Astrocyte of the spinal cord (primary cell): Measurements from ENCODE around the gene SLC18A2.
A peak's percentile ranks its signal among the peaks of the same experiment; 100 is the strongest.

ENCODE experiments used
- DNase-seq: peaks from one replicate; pipeline ENCODE4 v3.0.0; 2011; ENCODE audit warnings: low read depth, low spot score
- H3K4me3 ChIP-seq: 2 replicates; pipeline ENCODE4 v1.5.1; 2011; ENCODE audit warnings: low read depth, mild to moderate bottlenecking, low read length, moderate library complexity
- in situ Hi-C: cut with HindIII; loops from 2 replicates; pipeline ENCODE4 v1.10.0; 2017; ENCODE audit warnings: low sequenced_read_pairs
- TF ChIP-seq, protein P1 (sequence below): IDR thresholded peaks from 2 replicates; pipeline ENCODE4 v1.5.1; 2012; ENCODE audit warnings: low read depth, mild to moderate bottlenecking, low read length, inconsistent platforms

SLC18A2 gene

DNA sequence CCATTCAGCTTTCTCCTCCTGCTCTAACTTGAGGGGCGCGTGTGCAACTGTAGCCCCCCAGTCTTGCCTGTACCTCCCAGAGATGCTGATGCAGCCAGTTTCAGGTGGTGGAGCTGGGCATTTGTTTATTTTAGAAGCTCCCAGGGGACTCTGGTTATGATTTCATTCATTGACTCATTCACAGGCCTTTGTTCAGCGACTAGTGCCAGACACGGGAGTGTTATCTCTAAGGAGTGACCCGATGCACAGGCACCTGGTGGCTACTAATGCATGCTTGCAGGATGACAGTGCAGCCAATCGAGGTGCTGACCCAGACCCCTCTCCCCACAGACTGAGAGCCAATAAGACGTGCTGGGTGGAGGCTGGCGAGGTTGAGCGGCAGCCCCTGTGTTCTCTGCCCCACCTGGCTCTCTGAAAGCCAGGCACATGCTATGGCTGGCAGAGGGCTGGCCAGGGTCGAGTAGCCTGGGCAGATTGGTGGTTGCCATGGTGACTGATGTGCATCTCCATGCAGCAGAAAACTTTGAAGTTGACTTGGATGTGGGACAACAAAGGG lies 19.7 kb upstream of the SLC18A2 start:
- TF ChIP-seq, protein P1, sequence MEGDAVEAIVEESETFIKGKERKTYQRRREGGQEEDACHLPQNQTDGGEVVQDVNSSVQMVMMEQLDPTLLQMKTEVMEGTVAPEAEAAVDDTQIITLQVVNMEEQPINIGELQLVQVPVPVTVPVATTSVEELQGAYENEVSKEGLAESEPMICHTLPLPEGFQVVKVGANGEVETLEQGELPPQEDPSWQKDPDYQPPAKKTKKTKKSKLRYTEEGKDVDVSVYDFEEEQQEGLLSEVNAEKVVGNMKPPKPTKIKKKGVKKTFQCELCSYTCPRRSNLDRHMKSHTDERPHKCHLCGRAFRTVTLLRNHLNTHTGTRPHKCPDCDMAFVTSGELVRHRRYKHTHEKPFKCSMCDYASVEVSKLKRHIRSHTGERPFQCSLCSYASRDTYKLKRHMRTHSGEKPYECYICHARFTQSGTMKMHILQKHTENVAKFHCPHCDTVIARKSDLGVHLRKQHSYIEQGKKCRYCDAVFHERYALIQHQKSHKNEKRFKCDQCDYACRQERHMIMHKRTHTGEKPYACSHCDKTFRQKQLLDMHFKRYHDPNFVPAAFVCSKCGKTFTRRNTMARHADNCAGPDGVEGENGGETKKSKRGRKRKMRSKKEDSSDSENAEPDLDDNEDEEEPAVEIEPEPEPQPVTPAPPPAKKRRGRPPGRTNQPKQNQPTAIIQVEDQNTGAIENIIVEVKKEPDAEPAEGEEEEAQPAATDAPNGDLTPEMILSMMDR, result no peak
- no peak overlapping the region for H3K4me3 ChIP-seq
- peak; percentile 5 for DNase-seq
- in situ Hi-C loops, result no loop called here

DNA sequence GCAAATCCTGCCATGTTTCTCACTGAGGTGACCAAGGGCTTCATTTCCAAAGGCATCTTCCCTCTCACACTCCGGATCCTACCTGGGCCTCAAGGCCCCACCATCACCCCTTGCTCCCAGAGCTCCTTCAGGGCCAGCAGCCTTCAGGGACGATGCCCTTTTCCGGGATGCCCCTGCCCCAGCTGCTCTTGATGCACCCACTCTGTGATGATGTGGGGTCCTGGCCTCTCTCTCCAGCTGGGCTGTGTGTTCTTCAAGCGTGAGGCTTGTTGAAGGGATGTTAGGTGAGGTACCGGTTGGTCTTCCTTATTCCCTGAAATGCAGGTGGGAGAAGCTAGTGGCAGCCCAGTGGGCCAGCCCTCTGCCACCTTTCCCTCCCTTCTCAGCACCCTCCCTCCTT lies 18.4 kb upstream of the SLC18A2 start:
- no peak for DNase-seq
- H3K4me3 ChIP-seq, result no peak overlapping the region
- in situ Hi-C loops, result no loop called here
- TF ChIP-seq, protein P1, result no peak

DNA sequence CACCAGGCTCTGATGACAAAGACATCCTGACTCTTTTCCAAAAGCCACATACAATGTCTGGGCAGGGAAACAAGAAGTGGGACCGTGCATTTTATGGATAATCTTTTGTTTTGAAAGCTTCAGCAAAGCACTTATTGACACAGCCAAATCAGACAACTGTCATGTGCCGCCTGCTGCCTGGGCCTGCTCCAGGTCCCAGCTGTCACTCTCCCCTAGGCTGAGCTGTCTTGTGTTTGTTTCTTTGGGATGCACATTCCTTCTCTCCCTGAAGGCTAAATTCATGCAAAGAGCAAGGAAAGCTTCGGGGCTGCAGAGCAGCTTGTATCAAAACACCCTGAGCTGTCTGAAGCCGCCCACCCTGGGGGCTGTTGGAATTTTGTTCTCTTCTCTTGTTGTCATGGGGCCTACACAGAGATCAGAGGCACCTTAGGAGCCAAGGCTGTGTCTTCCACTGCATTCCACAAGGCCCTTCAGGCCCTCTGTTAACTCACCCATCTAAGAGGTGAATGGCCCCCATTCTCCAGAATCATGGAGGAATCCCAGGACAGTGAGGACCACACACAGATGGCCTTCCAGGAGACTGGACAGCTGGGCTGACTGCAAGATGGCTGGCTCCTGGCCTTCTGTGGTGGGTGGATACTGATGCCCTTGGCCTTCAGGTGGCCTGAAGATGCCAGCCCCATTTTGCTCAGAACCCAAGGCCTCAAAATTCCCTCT lies 17.8 kb upstream of the SLC18A2 start:
- no peak overlapping the region for H3K4me3 ChIP-seq
- DNase-seq, result no peak
- TF ChIP-seq, protein P1, result no peak
- in situ Hi-C loops, result no loop called here

DNA sequence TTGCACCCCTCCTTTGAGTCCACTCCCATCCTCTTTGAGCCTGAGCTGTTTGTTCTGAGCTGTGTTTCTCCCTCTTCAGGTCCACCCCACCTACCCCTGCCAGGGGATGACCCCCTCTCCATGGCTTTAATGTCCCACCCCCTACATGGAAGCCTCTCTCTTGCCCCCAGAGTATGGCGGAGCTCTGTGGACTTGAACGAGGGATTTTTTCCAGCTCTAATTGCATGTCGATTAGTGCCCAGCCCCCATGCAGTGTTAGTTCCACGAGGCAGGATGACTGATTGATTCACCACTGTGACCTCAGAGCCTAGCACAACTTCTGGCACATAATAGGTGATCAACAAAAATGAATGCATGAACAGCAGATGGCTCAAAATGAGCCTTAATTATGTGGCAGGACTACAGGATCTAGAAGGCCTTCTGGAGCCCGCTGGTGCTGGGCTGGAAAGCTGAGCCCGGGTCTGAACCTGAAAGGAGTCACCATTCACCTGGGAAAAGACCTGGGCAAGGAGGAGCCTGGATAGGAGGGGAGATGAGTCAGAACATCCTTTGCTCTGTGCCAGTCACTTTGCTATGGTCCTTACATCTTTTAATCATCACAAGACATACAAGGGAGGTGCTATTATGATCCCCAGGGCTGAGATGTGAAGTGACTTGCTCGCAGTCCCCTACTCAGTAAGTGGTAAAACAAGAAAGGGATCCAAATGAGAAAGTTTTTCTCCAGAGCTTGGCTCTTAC lies 17.1 kb upstream of the SLC18A2 start:
- TF ChIP-seq, protein P1, result no peak
- in situ Hi-C loops, result no loop called here
- no peak overlapping the region for H3K4me3 ChIP-seq

DNA sequence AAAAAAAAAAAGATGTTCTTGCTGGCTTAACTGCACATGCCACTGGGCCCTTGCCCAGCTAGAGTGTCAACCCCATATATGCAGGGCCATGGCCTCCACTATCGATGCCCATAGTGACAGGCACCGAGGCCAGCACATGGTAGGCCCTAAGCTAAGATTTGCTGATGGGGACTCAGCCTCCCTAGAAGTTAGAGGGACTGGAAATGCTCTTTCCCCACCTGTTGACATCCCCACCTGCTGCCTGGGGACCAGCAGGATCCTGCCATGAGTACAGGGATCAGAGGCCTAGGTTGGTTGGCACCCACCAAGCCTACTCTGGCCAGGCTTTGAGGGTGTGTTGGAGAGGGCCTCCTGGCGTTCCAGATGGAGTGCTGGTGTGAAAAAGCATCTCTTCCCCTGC lies 16.0 kb upstream of the SLC18A2 start:
- no peak for DNase-seq
- TF ChIP-seq, protein P1, result no peak
- no peak overlapping the region for H3K4me3 ChIP-seq
- in situ Hi-C loops, result no loop called here

More for the DNA sequence above, 17.1 kb upstream of the SLC18A2 start:
- DNase-seq, result no peak

DNA sequence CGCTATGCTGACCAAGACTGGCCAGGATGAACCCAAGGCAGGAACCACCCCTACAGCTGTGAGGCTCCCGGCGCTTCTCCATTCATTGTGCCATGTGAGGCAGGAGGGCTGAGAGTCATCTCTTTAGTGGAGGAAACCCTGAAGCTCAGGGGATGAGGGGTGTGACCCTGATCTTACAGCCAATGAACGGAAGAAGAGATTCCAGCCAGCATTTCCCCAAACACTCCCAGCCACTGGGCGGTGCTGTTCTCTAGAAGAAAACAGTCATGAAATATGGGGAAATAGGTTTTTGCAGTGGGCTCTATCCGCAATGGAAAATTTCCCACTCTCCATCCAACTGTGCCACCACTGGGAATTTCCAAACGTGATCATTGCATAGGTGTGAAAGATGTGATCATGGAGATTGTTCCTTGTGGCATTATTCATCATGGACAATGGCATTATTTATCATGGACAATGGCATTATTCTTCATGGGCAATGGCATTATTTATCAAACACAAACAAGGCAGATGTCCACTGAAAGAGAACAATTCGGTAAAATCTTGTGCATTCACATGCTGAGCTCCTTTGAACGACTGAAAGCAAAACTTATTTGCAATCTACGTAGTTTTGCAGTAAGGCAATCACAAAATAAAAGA lies 14.0 kb upstream of the SLC18A2 start:
- no peak for DNase-seq
- no peak overlapping the region for H3K4me3 ChIP-seq
- in situ Hi-C loops, result no loop called here
- TF ChIP-seq, protein P1, result peak; percentile 52
